ENCODE data around the gene PPP1R9A.

Gene PPP1R9A

GRCh38 chr7:95204618-95205017, 297.2 kb downstream of the PPP1R9A start:
- H2AFZ ChIP-seq (ENCODE audit: low read depth, low read length, severe bottlenecking) = no peak overlapping the region
- no peaks in the 10 kb centered on the region; the same call in 1 of the 2 replicates for H3K27me3 ChIP-seq (ENCODE audit: low read length)
- H3K9me3 ChIP-seq (ENCODE audit: insufficient read depth, low read length) = no peaks in the 10 kb centered on the region
- H3K4me2 ChIP-seq (ENCODE audit: low read depth, low read length, poor library complexity, severe bottlenecking) = no peak overlapping the region
- H3K36me3 ChIP-seq (ENCODE audit: low read length) = no peaks in the 10 kb centered on the region
- no peak overlapping the region for H3K9ac ChIP-seq (ENCODE audit: low read length)
- TF ChIP-seq, protein P1, sequence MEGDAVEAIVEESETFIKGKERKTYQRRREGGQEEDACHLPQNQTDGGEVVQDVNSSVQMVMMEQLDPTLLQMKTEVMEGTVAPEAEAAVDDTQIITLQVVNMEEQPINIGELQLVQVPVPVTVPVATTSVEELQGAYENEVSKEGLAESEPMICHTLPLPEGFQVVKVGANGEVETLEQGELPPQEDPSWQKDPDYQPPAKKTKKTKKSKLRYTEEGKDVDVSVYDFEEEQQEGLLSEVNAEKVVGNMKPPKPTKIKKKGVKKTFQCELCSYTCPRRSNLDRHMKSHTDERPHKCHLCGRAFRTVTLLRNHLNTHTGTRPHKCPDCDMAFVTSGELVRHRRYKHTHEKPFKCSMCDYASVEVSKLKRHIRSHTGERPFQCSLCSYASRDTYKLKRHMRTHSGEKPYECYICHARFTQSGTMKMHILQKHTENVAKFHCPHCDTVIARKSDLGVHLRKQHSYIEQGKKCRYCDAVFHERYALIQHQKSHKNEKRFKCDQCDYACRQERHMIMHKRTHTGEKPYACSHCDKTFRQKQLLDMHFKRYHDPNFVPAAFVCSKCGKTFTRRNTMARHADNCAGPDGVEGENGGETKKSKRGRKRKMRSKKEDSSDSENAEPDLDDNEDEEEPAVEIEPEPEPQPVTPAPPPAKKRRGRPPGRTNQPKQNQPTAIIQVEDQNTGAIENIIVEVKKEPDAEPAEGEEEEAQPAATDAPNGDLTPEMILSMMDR (IDR thresholded peaks at IDR 0.05; ENCODE audit: insufficient read depth, low read length, poor library complexity, severe bottlenecking) = no peak
- no peak overlapping the region for H3K27ac ChIP-seq (ENCODE audit: low read depth, low read length)
- no peaks in the 10 kb centered on the region for H3K79me2 ChIP-seq (ENCODE audit: insufficient read depth, low read length)
- H3F3A ChIP-seq (ENCODE audit: insufficient read depth) = no peaks in the 10 kb centered on the region
- H3K4me3 ChIP-seq (ENCODE audit: insufficient read depth, low read length, poor library complexity, severe bottlenecking) = no peak overlapping the region
- no peaks in the 10 kb centered on the region for H3K9me2 ChIP-seq (replicated peaks; ENCODE audit: insufficient read depth, low read length)
- H4K20me1 ChIP-seq (ENCODE audit: low read depth, low read length) = peaks cover 3% of the 10 kb centered on the region; the same call in 1 of the 2 replicates

- TF ChIP-seq, protein P1 (IDR thresholded peaks at IDR 0.05; ENCODE audit: insufficient read depth, low read length, poor library complexity, severe bottlenecking) = no peak
- TF ChIP-seq EZH2phosphoT487 (conservative IDR thresholded peaks at IDR 0.05; ENCODE audit: low read length) = no peak
- H3F3A ChIP-seq (ENCODE audit: insufficient read depth) = no peaks in the 10 kb centered on the region
- H3K4me3 ChIP-seq (ENCODE audit: insufficient read depth, low read length, poor library complexity, severe bottlenecking) = no peak overlapping the region
- no peaks in the 10 kb centered on the region for H3K9me2 ChIP-seq (replicated peaks; ENCODE audit: insufficient read depth, low read length)
- H3K4me2 ChIP-seq (ENCODE audit: low read depth, low read length, poor library complexity, severe bottlenecking) = no peak overlapping the region
- H3K27ac ChIP-seq (ENCODE audit: low read depth, low read length) = no peak overlapping the region
- no peak overlapping the region for H3K9ac ChIP-seq (ENCODE audit: low read length)
- no peaks in the 10 kb centered on the region; the same call in 1 of the 2 replicates for H3K27me3 ChIP-seq (ENCODE audit: low read length)
- no peaks in the 10 kb centered on the region for H3K36me3 ChIP-seq (ENCODE audit: low read length)
- H4K20me1 ChIP-seq (ENCODE audit: low read depth, low read length) = peaks cover 3% of the 10 kb centered on the region; the same call in 1 of the 2 replicates
- H2AFZ ChIP-seq (ENCODE audit: low read depth, low read length, severe bottlenecking) = no peak overlapping the region
- H3K79me2 ChIP-seq (ENCODE audit: insufficient read depth, low read length) = no peaks in the 10 kb centered on the region
- no peaks in the 10 kb centered on the region for H3K9me3 ChIP-seq (ENCODE audit: insufficient read depth, low read length)
These were observed 298.4 kb downstream of the PPP1R9A start for GRCh38 chr7:95205665-95206225.

DNA sequence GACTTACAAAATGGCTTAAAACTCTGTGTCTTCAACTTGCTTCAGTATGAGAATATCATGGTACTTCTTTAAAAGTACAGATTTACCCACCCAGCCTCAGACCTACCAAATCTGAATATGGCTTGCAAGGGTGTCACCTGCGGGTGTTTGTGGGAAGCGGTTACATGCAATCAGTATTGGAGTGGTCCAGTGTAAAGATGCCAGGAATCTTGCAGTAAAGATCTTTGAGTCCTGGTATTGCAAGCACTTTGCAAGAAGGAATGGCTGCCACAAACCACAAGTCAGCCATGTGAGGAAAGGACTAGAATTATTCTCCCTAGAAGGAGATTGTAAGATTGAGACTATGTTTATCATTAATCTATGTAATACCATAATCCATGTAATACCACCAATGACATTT, 301.9 kb downstream of the PPP1R9A start:
- no peaks in the 10 kb centered on the region for H3K27me3 ChIP-seq (ENCODE audit: low read length)
- TF ChIP-seq, protein P1 (IDR thresholded peaks at IDR 0.05; ENCODE audit: insufficient read depth, low read length, poor library complexity, severe bottlenecking) = no peak
- TF ChIP-seq EZH2phosphoT487 (conservative IDR thresholded peaks at IDR 0.05; ENCODE audit: low read length) = no peak

More for the DNA sequence above, 301.9 kb downstream of the PPP1R9A start:
- Histone ChIP-seq H3K79me2 (ENCODE audit: insufficient read depth, low read length) (no peaks in the 10 kb centered on the region), H3K4me3 (ENCODE audit: insufficient read depth, low read length, poor library complexity, severe bottlenecking) (no peak overlapping the region), H2AFZ (ENCODE audit: low read depth, low read length, severe bottlenecking) (no peak overlapping the region), H3K9me3 (ENCODE audit: insufficient read depth, low read length) (no peaks in the 10 kb centered on the region), H3K9me2 (replicated peaks; ENCODE audit: insufficient read depth, low read length) (no peaks in the 10 kb centered on the region), H3K27ac (ENCODE audit: low read depth, low read length) (no peak overlapping the region), H3F3A (ENCODE audit: insufficient read depth) (no peaks in the 10 kb centered on the region), H4K20me1 (ENCODE audit: low read depth, low read length) (no peaks in the 10 kb centered on the region), H3K9ac (ENCODE audit: low read length) (no peak overlapping the region), H3K4me2 (ENCODE audit: low read depth, low read length, poor library complexity, severe bottlenecking) (no peak overlapping the region), H3K36me3 (ENCODE audit: low read length) (no peaks in the 10 kb centered on the region)

Measured in SU-DHL-6 (cell line).